SU-DHL-6 (cell line): ENCODE measurements around the gene NAXE.
A peak's percentile ranks its signal among the peaks of the same experiment; 100 is the strongest.

Experiments used
- H2AFZ ChIP-seq: fragments of 200-600 bp; sonication (generic); 2 replicates; pipeline ENCODE4 v1.6.1; 2014; ENCODE audit warnings: low read depth, mild to moderate bottlenecking, moderate library complexity, mixed read lengths, antibody characterized with exemption, low read length; ENCODE audit not compliant: severe bottlenecking
- H3F3A ChIP-seq: fragments of 200-600 bp; shearing (Covaris generic); 2 replicates; pipeline ENCODE4 v1.6.0; 2016; ENCODE audit warnings: antibody characterized with exemption, mild to moderate bottlenecking; ENCODE audit not compliant: insufficient read depth
- H3K27ac ChIP-seq: fragments of 200-600 bp; sonication (generic); 2 replicates; pipeline ENCODE4 v1.5.1; 2016; ENCODE audit warnings: low read depth, mild to moderate bottlenecking, low read length, moderate library complexity, mixed read lengths
- H3K27me3 ChIP-seq: fragments of 200-600 bp; sonication (generic), shearing (Covaris generic); 2 replicates; pipeline ENCODE4 v1.6.0; 2014; ENCODE audit warnings: mild to moderate bottlenecking, low read length
- H3K36me3 ChIP-seq: fragments of 200-600 bp; sonication (generic); 2 replicates; pipeline ENCODE4 v1.6.1; 2014; ENCODE audit warnings: mild to moderate bottlenecking, low read length, mixed read lengths
- H3K4me2 ChIP-seq: fragments of 300-600, 200-600 bp; shearing (Covaris generic), sonication (generic); 2 replicates; pipeline ENCODE4 v1.6.0; 2014; ENCODE audit warnings: low read length, low read depth, mild to moderate bottlenecking; ENCODE audit not compliant: poor library complexity, severe bottlenecking
- H3K4me3 ChIP-seq: fragments of 200-600 bp; sonication (generic); 2 replicates; pipeline ENCODE4 v1.5.1; 2014; ENCODE audit warnings: antibody characterized with exemption, low read length, mild to moderate bottlenecking, mixed read lengths; ENCODE audit not compliant: insufficient read depth, poor library complexity, severe bottlenecking
- H3K79me2 ChIP-seq: fragments of 200-600 bp; sonication (generic); 2 replicates; pipeline ENCODE4 v1.6.1; 2014; ENCODE audit warnings: mild to moderate bottlenecking, low read length, moderate library complexity; ENCODE audit not compliant: insufficient read depth
- H3K9ac ChIP-seq: fragments of 200-600 bp; sonication (generic); 2 replicates; pipeline ENCODE4 v1.7.0; 2014; ENCODE audit warnings: mild to moderate bottlenecking, low read length
- H3K9me2 ChIP-seq: fragments of 200-600 bp; sonication (generic); replicated peaks from 2 replicates; pipeline ENCODE4 v1.6.1; 2014; ENCODE audit warnings: low read length; ENCODE audit not compliant: insufficient read depth
- H3K9me3 ChIP-seq: fragments of 200-600 bp; sonication (generic); 2 replicates; pipeline ENCODE4 v1.6.1; 2014; ENCODE audit warnings: low read length, mixed read lengths; ENCODE audit not compliant: insufficient read depth
- H4K20me1 ChIP-seq: fragments of 200-600 bp; sonication (generic); 2 replicates; pipeline ENCODE4 v1.6.1; 2014; ENCODE audit warnings: low read depth, mild to moderate bottlenecking, antibody characterized with exemption, low read length, moderate library complexity, mixed read lengths
- CTCF ChIP-seq: fragments of 200-600 bp; sonication (generic); IDR thresholded peaks from one replicate; pipeline ENCODE4 v1.5.1; 2017; ENCODE audit warnings: antibody characterized with exemption, mild to moderate bottlenecking, low read length, moderate library complexity; ENCODE audit not compliant: insufficient read depth, poor library complexity, severe bottlenecking
- EZH2phosphoT487 ChIP-seq: fragments of 200-600 bp; sonication (generic), shearing (Covaris generic); conservative IDR thresholded peaks from 2 replicates; pipeline ENCODE4 v1.6.1; 2018; ENCODE audit warnings: mild to moderate bottlenecking, antibody characterized with exemption, low read length, moderate library complexity, mixed read lengths

Gene NAXE

DNA sequence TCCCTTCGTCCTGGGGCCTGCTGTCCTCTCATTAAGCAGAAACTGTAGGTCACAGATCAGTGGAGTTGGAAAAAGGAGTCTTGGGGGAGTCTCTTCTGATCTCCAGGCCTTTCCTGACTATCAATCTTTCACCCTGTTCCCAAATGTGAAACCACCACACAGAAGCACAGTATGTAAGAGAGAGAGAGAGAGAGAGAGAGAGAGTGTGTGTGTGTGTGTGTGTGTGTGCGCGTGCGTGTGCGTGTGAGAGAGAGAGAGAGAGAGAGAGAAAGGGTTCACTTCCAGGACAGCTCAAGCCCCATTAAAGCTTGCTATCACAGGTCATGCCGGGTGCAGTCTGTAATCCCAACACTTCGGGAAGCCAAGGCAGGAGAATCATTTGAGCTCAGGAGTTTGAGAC lies 13.5 kb upstream of the NAXE start:
- no peaks in the 10 kb centered on the region for H3K27me3 ChIP-seq
- no peaks in the 10 kb centered on the region for H3F3A ChIP-seq
- H4K20me1 ChIP-seq: no peaks in the 10 kb centered on the region
- H3K79me2 ChIP-seq: no peaks in the 10 kb centered on the region
- no peaks in the 10 kb centered on the region for H3K36me3 ChIP-seq
- H2AFZ ChIP-seq: no peak overlapping the region
- H3K4me2 ChIP-seq: no peak overlapping the region
- no peak overlapping the region for H3K4me3 ChIP-seq
- H3K9me3 ChIP-seq: no peaks in the 10 kb centered on the region
- no peaks in the 10 kb centered on the region for H3K9me2 ChIP-seq
- TF ChIP-seq EZH2phosphoT487 (no peak), CTCF (no peak)
- no peak overlapping the region for H3K9ac ChIP-seq
- H3K27ac ChIP-seq: no peak overlapping the region

- H3K9me3 ChIP-seq: no peaks in the 10 kb centered on the region
- no peak within 1 kb of the TSS for H3K9ac ChIP-seq
- no peak within 1 kb of the TSS for H2AFZ ChIP-seq
- H3K4me3 ChIP-seq: no peak within 1 kb of the TSS
- TF ChIP-seq EZH2phosphoT487: no peak
- no peak for TF ChIP-seq CTCF
- H4K20me1 ChIP-seq: no peaks in the 10 kb centered on the region
- no peaks in the 10 kb centered on the region for H3K9me2 ChIP-seq
- H3K4me2 ChIP-seq: no peak within 1 kb of the TSS
- H3K27ac ChIP-seq: no peak within 1 kb of the TSS
- H3K27me3 ChIP-seq: no peaks in the 10 kb centered on the region
- no peaks in the 10 kb centered on the region for H3K79me2 ChIP-seq
- no peaks in the 10 kb centered on the region for H3F3A ChIP-seq
- no peaks in the 10 kb centered on the region for H3K36me3 ChIP-seq
Measured at GRCh38 chr1:156579472-156579871, 12.1 kb upstream of the NAXE start, which contains the start of gene TTC24. Gene TTC24, plus strand, starts transcription at chr1:156579723. Its CDS starts 1,642 bp downstream, at chr1:156581365.

- H3K79me2 ChIP-seq: no peaks in the 10 kb centered on the region
- TF ChIP-seq CTCF: no peak
- no peak for TF ChIP-seq EZH2phosphoT487
- H3K27ac ChIP-seq: no peak overlapping the region
- peak overlapping the region; percentile 31 for H3K4me2 ChIP-seq
- H2AFZ ChIP-seq: no peak overlapping the region
- H3K4me3 ChIP-seq: no peak overlapping the region
- H3K36me3 ChIP-seq: no peaks in the 10 kb centered on the region
- no peaks in the 10 kb centered on the region for H4K20me1 ChIP-seq
- H3K9ac ChIP-seq: peak overlapping the region; percentile 25; the same call in 1 of the 2 replicates
- H3K9me2 ChIP-seq: no peaks in the 10 kb centered on the region
- no peaks in the 10 kb centered on the region for H3K9me3 ChIP-seq
- H3F3A ChIP-seq: no peaks in the 10 kb centered on the region
- no peaks in the 10 kb centered on the region for H3K27me3 ChIP-seq
Measured at GRCh38 chr1:156581661-156582387, 9.8 kb upstream of the NAXE start.
